H9 (cell line): ENCODE results near the gene DOC2B. TPM values are rescaled to one million over a fixed set of nuclear protein-coding genes. Genes with fewer than 3 reads are reported as not detected.
A peak's percentile ranks its signal among the peaks of the same experiment; 100 is the strongest.
"Not testable (repeated sequence)": the region's sequence is repeated elsewhere in the genome, so short reads cannot be mapped to it uniquely, and the experiment has no call there.

Source experiments
- DNase-seq: peaks from one replicate; pipeline ENCODE4 v3.0.0-alpha.2; 2017
- H2AFZ ChIP-seq: one replicate; pipeline ENCODE4 v1.6.1; 2013; ENCODE audit warnings: mild to moderate bottlenecking, low read length, control low read depth, moderate library complexity
- H2AK5ac ChIP-seq: 2 replicates; pipeline ENCODE4 v1.6.1; 2013; ENCODE audit warnings: low read length, control low read depth, mixed read lengths; ENCODE audit not compliant: insufficient read length
- H2BK120ac ChIP-seq: one replicate; pipeline ENCODE4 v1.6.1; 2013; ENCODE audit warnings: low read depth, mild to moderate bottlenecking, low read length, control low read depth, inconsistent platforms; ENCODE audit not compliant: poor library complexity, severe bottlenecking
- H2BK12ac ChIP-seq: 2 replicates; pipeline ENCODE4 v1.6.1; 2013; ENCODE audit warnings: low read length, control low read depth, mixed read lengths, low read depth; ENCODE audit not compliant: insufficient read length
- H2BK15ac ChIP-seq: 2 replicates; pipeline ENCODE4 v1.6.1; 2013; ENCODE audit warnings: low read depth, low read length, control low read depth
- H2BK20ac ChIP-seq: one replicate; pipeline ENCODE4 v1.6.1; 2013; ENCODE audit warnings: low read depth, mild to moderate bottlenecking, low read length, control low read depth, inconsistent platforms; ENCODE audit not compliant: poor library complexity, severe bottlenecking
- H2BK5ac ChIP-seq: 2 replicates; pipeline ENCODE4 v1.6.1; 2013; ENCODE audit warnings: low read length, control low read depth, mixed read lengths; ENCODE audit not compliant: insufficient read length
- H3K14ac ChIP-seq: 2 replicates; pipeline ENCODE4 v1.6.1; 2013; ENCODE audit warnings: low read length, control low read depth; ENCODE audit not compliant: insufficient read depth
- H3K18ac ChIP-seq: 2 replicates; pipeline ENCODE4 v1.6.1; 2013; ENCODE audit warnings: low read depth, mild to moderate bottlenecking, mixed read lengths, low read length, control low read depth; ENCODE audit not compliant: insufficient read length
- H3K23ac ChIP-seq: 2 replicates; pipeline ENCODE4 v1.6.1; 2013; ENCODE audit warnings: low read length, control low read depth, mixed read lengths, low read depth; ENCODE audit not compliant: insufficient read length
- H3K23me2 ChIP-seq: 2 replicates; pipeline ENCODE4 v1.6.1; 2013; ENCODE audit warnings: low read depth, mild to moderate bottlenecking, mixed read lengths, low read length, control low read depth; ENCODE audit not compliant: insufficient read length, poor library complexity, severe bottlenecking
- H3K27ac ChIP-seq: 2 replicates; pipeline ENCODE4 v1.5.1; 2013; ENCODE audit warnings: low read length, control low read depth, mixed read lengths, low read depth; ENCODE audit not compliant: insufficient read length
- H3K27me3 ChIP-seq: 2 replicates; pipeline ENCODE4 v1.6.1; 2013; ENCODE audit warnings: low read length, control low read depth, inconsistent platforms; ENCODE audit not compliant: insufficient read depth
- H3K4ac ChIP-seq: 2 replicates; pipeline ENCODE4 v1.6.1; 2013; ENCODE audit warnings: low read depth, mild to moderate bottlenecking, control low read depth, inconsistent platforms, low read length, moderate library complexity
- H3K4me1 ChIP-seq: 2 replicates; pipeline ENCODE4 v1.6.1; 2013; ENCODE audit warnings: low read length, control low read depth, inconsistent platforms; ENCODE audit not compliant: insufficient read depth
- H3K4me2 ChIP-seq: 2 replicates; pipeline ENCODE4 v1.6.1; 2013; ENCODE audit warnings: low read length, control low read depth, mixed read lengths; ENCODE audit not compliant: insufficient read length, insufficient read depth
- H3K56ac ChIP-seq: 2 replicates; pipeline ENCODE4 v1.6.1; 2013; ENCODE audit warnings: low read depth, mild to moderate bottlenecking, mixed read lengths, low read length, control low read depth; ENCODE audit not compliant: insufficient read length
- H3K79me1 ChIP-seq: 2 replicates; pipeline ENCODE4 v1.6.1; 2013; ENCODE audit warnings: low read depth, mild to moderate bottlenecking, moderate library complexity, low read length, control low read depth, inconsistent platforms; ENCODE audit not compliant: insufficient read depth, poor library complexity, severe bottlenecking
- H3K79me2 ChIP-seq: 2 replicates; pipeline ENCODE4 v1.6.1; 2013; ENCODE audit warnings: low read length, control low read depth, inconsistent platforms; ENCODE audit not compliant: insufficient read depth
- H3K9ac ChIP-seq: 2 replicates; pipeline ENCODE4 v1.6.1; 2013; ENCODE audit warnings: low read length, control low read depth, mixed read lengths; ENCODE audit not compliant: insufficient read length; ENCODE audit errors: extremely low read depth
- H3K9me3 ChIP-seq: one replicate; pipeline ENCODE4 v1.6.1; 2013; ENCODE audit warnings: low read depth, low read length, inconsistent platforms; ENCODE audit not compliant: control insufficient read depth
- H3T11ph ChIP-seq: one replicate; pipeline ENCODE4 v1.6.1; 2013; ENCODE audit warnings: mild to moderate bottlenecking, low read length, control low read depth, inconsistent platforms
- H4K20me1 ChIP-seq: one replicate; pipeline ENCODE4 v1.6.1; 2013; ENCODE audit not compliant: control insufficient read depth, insufficient read length, insufficient read depth
- H4K5ac ChIP-seq: 2 replicates; pipeline ENCODE4 v1.6.1; 2013; ENCODE audit warnings: low read depth, mild to moderate bottlenecking, mixed read lengths, low read length, control low read depth; ENCODE audit not compliant: insufficient read length
- H4K8ac ChIP-seq: replicated peaks from 2 replicates; pipeline ENCODE4 v1.6.1; 2013; ENCODE audit warnings: low read length, control low read depth, mixed read lengths, low read depth; ENCODE audit not compliant: insufficient read length
- H4K91ac ChIP-seq: 2 replicates; pipeline ENCODE4 v1.6.1; 2013; ENCODE audit warnings: low read depth, mild to moderate bottlenecking, moderate library complexity, mixed read lengths, low read length, control low read depth; ENCODE audit not compliant: insufficient read length
- H3K27ac Mint-ChIP-seq, 3 experiments: 2 replicates in 2 of 3; 3 replicates in 1 of 3; pipeline ENCODE4 v1.8.0; 2020 to 2021; ENCODE audit warnings: mixed read lengths in 3 of 3, mild to moderate bottlenecking in 1 of 3, moderate library complexity in 1 of 3
- H3K27me3 Mint-ChIP-seq: 2 replicates; pipeline ENCODE4 v1.8.0; 2021; ENCODE audit warnings: low read depth, mild to moderate bottlenecking, moderate library complexity, mixed read lengths
- H3K36me3 Mint-ChIP-seq, 3 experiments: 2 replicates in 2 of 3; 3 replicates in 1 of 3; pipeline ENCODE4 v1.8.0; 2020 to 2021; ENCODE audit warnings: low read depth in 3 of 3, mixed read lengths in 3 of 3; ENCODE audit not compliant: insufficient read depth in 1 of 3
- H3K4me1 Mint-ChIP-seq, 2 experiments: 2 replicates each; pipeline ENCODE4 v1.8.0; 2020; ENCODE audit warnings: mixed read lengths in 2 of 2
- H3K4me3 Mint-ChIP-seq, 2 experiments: 2 replicates in 1 of 2; 3 replicates in 1 of 2; pipeline ENCODE4 v1.8.0; 2020 to 2021; ENCODE audit warnings: mild to moderate bottlenecking in 2 of 2, mixed read lengths in 2 of 2, moderate library complexity in 1 of 2
- H3K9me3 Mint-ChIP-seq, 2 experiments: 2 replicates in 1 of 2; 3 replicates in 1 of 2; pipeline ENCODE4 v1.8.0; 2020; ENCODE audit warnings: mild to moderate bottlenecking in 2 of 2, mixed read lengths in 2 of 2, moderate library complexity in 1 of 2
- CTCF ChIP-seq: fragments of 200-600 bp; sonication (generic); conservative IDR thresholded peaks from 3 replicates; pipeline ENCODE4 v1.8.0; 2021; ENCODE audit warnings: antibody characterized with exemption, mild to moderate bottlenecking
- WGBS: extraction: QIAGEN DNeasy Blood & Tissue Kit; methylation state at CpG from one replicate; pipeline ENCODE4 v1.1.7; 2013; ENCODE audit warnings: missing lambda C conversion rate, low lambda C conversion rate, mixed read lengths; ENCODE audit not compliant: insufficient read length; ENCODE audit errors: extremely low coverage; 5-methylcytosine and 5-hydroxymethylcytosine counted together
- total RNA-seq: library from RNA; stranded (reverse); gene quantifications from 2 replicates; pipeline ENCODE4 v1.2.1, GENCODE V29; 2021

The DOC2B gene
- total RNA-seq, 1 experiment from 2014 or later: 2.1 TPM

GRCh38 chr17:136531-136930, 44.9 kb downstream of the DOC2B start:
- not testable (repeated sequence) for H3K4me3 Mint-ChIP-seq, H3K27me3 ChIP-seq, H2AFZ ChIP-seq, H3T11ph ChIP-seq, H3K36me3 Mint-ChIP-seq, H3K79me1 ChIP-seq, DNase-seq, H3K23ac ChIP-seq, H3K27ac ChIP-seq, H4K20me1 ChIP-seq, H3K4me1 Mint-ChIP-seq, H4K5ac ChIP-seq, H2AK5ac ChIP-seq, H3K79me2 ChIP-seq, H3K27me3 Mint-ChIP-seq, H4K8ac ChIP-seq, H3K14ac ChIP-seq, H2BK20ac ChIP-seq, H3K27ac Mint-ChIP-seq, H3K18ac ChIP-seq, H2BK12ac ChIP-seq, H3K9me3 ChIP-seq, H4K91ac ChIP-seq, H3K9ac ChIP-seq, H3K4me2 ChIP-seq, H3K4me1 ChIP-seq, H2BK120ac ChIP-seq, H3K56ac ChIP-seq, H3K23me2 ChIP-seq, H2BK15ac ChIP-seq, H3K4ac ChIP-seq, H2BK5ac ChIP-seq
- peaks cover 9 to 15% of the 10 kb centered on the region in 2 experiments for H3K9me3 Mint-ChIP-seq
- no CpG with 5 or more reads among the region's 4 CpGs for WGBS
- TF ChIP-seq CTCF: peak; percentile 60; the same call in 2 of the 3 replicates

- not testable (repeated sequence) for H2BK120ac ChIP-seq, H3K18ac ChIP-seq, H3K9ac ChIP-seq, H3K27me3 ChIP-seq, H2BK5ac ChIP-seq, H2BK12ac ChIP-seq, H3K4me1 Mint-ChIP-seq, DNase-seq, H3K23ac ChIP-seq, H2AFZ ChIP-seq, H4K8ac ChIP-seq, H2AK5ac ChIP-seq, H3K27me3 Mint-ChIP-seq, H3K4me2 ChIP-seq, H3K14ac ChIP-seq, H2BK15ac ChIP-seq, H3K4me1 ChIP-seq, H3K79me1 ChIP-seq, H3T11ph ChIP-seq, H4K20me1 ChIP-seq, H4K5ac ChIP-seq, H2BK20ac ChIP-seq, H4K91ac ChIP-seq, H3K23me2 ChIP-seq, H3K36me3 Mint-ChIP-seq, H3K27ac Mint-ChIP-seq, H3K4me3 Mint-ChIP-seq, H3K56ac ChIP-seq, H3K79me2 ChIP-seq, H3K4ac ChIP-seq, H3K27ac ChIP-seq, H3K9me3 ChIP-seq
- WGBS: no CpG with 5 or more reads among the region's 1 CpG
- peaks cover 9 to 15% of the 10 kb centered on the region in 2 experiments for H3K9me3 Mint-ChIP-seq
Measured at GRCh38 chr17:135895-136294, 45.6 kb downstream of the DOC2B start.
